HG03159 (cell line): ENCODE data around the gene LRRTM3.

Experiments used
- ATAC-seq: cut with Tn5 transposase; IDR thresholded peaks from one replicate; pipeline ENCODE4 v1.9.1; 2021; ENCODE audit warnings: mild to moderate bottlenecking, moderate library complexity; ENCODE audit not compliant: unreplicated experiment

The LRRTM3 gene

DNA sequence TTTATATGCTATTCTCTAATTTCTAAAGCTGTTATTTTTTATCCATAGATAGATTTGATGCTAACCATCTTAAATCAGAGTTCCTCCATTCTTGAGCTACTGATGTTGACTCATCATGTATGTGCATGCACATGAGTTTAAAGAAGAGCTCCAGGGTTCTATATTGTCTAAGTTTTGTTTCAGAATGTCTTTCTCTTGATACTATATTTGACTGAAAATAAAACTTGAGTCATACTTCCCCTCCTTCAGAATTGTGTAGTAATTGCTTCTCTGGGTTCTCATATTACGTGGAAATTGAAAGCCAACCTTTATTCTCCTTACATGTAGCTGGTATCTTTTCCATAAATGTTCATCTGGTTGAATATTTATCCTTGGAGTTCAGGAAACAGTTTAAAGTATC is 89.4 kb downstream of the LRRTM3 start:
- ATAC-seq = no peak

DNA sequence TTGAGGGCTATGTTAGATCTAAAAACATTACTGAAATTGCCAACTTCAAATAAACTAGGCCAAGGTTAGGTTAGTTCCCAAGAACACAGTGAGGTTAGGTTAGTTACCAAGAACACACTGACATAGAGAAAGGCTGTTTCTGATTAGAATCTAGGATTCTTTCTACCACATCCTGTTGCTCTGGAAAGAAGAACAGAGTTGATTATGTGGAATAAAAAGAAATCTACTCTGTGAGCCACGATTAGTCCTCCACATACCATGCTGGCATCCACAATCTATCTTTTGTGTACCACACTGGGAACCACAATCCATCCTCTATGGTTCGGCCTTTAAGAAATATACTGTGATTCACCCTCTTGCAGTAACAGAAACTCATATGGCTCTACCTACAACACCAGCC is 91.4 kb downstream of the LRRTM3 start:
- no peak for ATAC-seq

DNA sequence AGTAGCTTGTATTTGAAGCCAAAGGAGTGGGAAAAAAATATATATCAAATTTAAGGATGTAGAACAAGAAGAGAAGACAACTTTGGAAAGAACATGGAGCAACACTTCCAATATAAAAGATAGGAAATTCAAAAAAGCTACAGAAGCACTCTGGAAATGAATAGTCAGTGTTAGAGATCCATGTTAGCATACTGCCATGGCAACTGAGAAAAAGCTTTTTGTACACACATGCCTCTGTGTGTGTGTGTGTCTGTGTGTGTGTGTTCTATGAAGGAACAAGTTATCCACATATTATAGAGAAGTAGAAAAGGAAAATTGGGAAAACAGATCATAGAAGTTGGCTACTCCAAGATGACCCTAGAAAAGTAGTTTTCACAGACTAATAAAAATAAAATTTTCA is 96.3 kb downstream of the LRRTM3 start:
- no peak for ATAC-seq

DNA sequence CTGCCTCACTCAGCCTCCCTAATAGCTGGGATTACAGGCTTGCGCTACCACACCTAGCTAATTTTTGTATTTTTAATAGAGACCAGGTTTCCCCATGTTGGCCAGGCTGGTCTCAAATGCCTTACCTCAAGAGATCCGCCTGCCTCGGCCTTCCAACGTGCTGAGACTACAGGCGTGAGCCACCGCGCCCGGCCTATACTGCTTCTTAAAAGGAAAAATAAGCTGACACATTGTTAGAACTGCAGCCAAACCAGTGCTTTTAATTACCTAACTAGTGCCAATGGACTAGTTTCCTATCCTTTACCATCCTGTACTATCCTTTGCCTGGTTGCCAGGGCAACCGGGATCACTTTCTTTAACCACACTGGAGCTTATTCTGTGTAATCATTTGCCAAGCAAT is 108.0 kb downstream of the LRRTM3 start:
- ATAC-seq = no peak

DNA sequence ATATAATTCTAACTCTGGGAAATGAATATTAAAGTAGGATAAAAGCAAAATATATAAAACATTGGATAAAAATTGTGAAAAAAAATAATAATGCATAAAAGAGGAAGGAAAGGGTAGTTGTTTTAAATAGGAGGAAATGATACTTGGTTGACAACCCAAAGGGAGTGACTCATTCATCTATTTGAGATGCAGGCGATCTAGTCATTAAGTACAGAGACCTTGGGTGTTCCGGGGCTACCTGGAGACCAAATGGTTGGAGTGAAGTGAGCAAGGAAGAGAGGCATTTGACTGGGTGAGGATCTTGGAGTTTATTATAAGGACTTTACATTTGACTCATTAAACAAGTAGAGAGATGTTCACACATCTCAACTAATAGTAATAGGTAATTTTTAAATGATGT is 111.0 kb downstream of the LRRTM3 start:
- no peak for ATAC-seq

DNA sequence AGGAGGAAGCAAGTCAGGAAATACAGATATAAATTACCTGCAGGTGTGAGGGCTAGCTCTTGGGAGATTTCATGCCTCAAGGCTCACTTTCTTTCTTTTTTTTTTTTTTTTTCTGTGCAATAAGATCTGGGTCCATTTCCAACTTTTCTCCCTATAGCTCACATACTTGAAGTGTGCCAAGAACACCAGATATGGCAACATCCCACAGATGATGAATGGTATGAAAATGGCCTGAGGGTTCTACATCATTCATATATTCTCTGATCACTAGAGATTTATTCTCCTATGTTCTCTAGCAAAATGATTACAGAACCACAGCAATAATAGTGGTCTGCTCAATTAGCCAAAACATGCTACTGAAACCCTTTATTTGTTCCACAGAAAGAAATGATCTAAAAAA is 117.2 kb downstream of the LRRTM3 start:
- ATAC-seq = no peak

DNA sequence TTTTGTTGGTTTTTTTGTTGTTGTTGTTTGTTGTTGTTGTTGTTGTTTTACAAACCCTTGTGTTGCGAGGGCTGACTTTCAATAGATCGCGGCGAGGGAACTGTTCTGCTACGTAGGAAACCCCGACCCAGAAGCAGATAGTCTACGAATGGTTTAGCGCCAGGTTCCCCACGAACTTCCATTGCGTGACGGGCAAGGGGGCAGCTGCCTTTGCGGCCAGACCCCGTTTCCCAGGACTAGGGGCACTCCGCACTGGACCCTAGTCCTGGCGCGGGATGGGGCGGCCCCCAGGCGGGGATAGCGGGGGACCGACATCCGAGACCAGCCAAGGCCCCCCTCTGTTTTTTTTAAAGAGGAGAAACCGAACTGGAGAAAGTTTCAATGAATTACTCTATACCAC is 119.6 kb downstream of the LRRTM3 start:
- ATAC-seq = no peak

DNA sequence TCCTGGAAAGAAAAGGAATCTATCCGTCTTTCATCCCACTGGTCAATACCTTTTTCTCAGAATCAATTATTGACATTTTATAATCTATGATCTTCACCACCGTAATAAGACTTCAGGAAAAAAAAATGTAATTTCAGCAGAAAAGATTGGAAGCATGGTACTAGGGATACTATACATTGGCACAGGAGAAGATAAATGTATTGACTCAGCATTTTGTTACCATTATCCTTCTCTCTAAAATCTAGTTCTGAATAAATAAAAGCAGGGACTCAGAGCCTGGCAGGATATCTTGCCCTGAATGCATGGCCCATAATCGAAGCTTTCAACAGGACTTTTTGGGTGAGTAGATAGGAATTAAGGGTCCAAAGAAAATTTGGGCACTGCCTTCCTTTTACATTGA is 120.7 kb downstream of the LRRTM3 start:
- no peak for ATAC-seq

DNA sequence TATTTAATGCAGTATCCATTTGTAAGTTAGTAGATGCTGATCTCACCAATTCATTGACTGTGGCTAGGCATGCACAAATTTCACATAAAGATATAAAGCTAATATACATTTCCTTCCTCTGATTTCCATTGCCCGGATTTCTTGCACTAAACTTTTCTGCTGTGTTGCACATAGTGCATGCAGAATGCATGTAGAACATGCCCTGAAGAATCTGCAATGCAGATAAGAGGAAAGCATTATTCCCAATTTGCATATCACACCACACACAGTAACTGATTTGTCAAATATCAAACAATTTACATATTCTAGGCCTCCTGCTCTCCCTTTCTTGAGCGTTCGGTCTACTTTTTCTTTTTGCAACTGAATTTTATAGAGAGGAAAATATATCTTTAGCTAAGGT is 124.2 kb downstream of the LRRTM3 start:
- no peak for ATAC-seq

DNA sequence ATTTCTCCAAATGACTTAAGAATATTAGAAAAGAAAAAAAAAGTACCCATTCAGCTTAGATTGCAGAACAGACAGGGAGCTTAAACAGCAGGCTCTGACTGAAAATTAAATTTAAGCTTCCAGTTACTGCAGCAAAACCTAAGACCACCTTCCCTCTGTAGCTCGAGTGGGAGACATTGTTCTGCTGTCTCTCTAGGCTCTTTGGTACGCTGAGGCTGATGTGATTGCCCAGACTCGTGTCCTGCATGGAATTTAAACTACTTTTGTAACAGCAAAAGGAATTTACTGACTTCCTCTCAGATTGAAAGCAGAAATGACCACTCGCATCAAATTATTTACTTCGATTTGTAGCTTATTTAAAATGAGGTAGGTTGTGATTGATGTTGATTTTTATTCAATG is 124.6 kb downstream of the LRRTM3 start:
- ATAC-seq = no peak

DNA sequence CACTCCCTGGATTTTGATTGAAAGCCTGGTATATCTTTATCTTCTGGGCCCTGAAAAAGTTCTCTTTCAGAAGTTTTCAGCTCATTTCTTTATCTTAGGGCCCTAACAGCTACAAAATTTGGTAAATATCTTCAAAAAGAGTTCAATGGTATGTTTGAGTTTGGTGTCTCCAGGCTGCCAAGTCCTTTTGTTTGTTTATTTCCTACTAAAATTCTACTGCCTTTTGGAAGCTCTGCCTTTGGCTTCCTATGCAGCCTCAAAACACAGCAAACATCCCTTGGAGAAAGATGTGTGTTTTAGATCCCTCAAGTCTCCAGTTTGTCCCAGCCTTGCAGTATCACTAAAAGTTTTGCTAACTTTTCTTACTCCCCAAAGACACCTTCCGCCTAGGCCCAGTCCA is 146.8 kb downstream of the LRRTM3 start:
- no peak for ATAC-seq

DNA sequence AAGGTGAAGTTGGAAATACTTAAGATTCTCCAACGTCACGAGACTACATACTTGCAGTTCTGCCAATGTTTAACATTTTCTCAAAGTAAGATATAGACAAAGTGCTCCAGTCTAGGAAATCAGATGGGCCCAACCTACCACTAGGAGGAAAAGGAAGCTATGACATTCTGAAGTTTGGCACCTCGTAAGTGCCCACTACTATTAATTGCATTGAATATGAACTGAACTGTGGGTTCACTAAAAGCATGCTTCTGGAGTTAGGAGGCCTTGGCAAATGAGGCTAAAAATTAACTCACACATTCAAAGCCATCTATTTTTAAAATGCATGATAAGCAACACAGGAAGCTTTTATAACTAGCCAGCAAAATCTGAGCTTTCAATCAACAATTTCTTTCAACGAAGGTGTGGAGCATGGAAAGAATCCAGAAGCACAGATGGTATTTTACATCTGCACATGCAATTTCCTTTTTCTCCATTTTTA is 149.7 kb downstream of the LRRTM3 start:
- no peak for ATAC-seq

DNA sequence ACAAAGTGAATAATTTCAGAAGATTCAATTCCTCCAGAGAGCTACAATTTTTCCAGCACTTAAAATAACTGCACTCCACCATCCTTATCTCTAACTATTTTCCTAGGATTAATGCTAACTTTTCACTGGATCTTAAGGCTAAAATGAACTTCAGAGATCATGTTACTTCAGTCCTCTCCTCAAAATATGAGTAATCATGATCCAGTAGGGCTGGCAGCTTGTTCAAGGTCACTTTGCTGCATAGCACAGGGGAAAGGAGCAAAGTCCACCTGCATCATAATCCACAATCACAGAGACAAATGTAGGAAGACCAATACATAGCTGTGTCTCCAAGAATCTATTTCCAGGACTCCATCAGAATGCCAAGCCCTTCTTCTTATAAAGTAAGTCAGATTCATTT is 150.3 kb downstream of the LRRTM3 start:
- no peak for ATAC-seq

DNA sequence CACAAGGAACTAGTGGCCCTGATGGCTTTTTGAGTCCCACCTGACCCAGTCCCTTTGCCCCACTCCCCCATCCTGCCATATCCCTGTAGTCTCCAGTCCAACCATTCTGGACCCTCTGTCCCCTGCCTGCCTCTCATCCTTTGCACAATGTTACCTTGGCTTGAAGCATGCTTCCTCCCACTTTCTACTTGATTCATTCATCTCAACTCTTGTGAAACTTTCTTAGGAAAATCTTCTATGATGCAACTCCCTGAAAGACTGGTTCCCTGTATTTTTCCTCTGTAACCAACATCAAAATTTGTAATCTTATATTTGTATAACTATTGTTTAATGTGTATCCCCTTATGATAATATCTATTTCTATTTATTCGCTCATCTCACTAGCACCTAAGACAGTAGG is 151.5 kb downstream of the LRRTM3 start:
- no peak for ATAC-seq

DNA sequence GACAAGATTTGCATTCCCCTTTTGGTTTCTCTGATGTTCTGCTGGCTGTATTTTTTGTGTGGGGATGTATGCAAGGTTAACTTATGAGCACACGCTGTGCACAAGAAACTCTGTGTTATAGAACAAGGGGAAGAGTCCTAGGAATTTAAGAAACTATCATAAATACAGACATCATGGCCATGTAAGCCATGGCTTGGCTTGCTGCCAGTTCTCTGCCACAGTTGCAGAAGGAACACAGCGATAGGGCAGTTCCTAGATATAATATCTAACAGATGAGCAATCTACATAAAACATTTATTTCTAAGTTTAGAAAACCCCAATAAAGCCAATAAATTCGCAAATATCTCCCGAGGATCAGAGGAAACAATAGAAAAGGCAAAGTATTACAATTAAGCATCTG is 153.3 kb downstream of the LRRTM3 start:
- no peak for ATAC-seq

DNA sequence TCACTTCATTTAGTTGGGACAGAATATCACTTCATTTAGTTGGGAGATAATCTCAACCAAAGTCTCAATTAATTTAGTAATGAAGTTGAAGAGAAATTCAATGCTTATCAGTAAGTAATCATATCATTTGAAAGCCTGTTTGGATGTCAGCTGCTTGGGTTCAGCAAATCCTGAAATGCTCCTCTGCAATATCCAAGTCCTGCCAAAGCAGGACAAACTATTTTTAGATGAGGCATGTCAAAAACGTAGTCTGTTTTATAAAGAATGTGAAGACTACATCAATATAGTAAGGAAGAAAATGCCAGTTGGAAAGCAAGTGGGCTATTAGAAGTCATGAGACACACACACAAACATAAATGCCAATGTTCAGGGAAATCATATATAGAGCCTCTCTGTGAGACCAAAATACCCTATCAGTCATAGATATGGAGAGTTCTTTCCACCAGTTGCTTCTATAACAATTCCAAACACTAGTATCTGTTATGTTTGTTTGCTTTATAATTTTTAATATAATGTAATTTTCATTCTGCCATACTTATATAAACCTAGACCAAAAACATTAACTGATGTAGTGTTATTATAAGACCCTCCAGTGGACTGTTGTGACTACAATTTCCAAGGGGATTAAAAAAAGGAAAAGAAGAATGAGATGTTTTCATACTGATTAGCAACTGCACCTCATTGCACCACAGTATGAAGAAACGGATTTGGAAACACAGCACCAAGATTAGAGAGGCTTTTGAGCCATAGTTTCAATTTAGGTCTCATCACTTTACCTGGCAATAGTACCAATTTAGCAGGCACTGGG is 160.7 kb downstream of the LRRTM3 start:
- no peak for ATAC-seq

DNA sequence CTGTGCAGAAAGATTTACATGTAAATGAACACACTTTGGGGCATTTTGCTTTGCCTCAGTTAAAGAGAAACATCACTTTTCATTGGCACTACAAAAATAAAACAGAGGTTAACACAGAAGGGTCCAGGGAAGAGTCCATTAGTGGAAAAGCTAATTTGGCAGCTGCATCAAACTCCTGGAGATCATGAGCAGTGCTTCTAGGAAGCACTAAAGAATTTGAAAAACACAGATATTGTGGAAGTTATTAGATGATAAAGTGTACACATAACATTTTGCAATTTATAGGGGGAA is 161.2 kb downstream of the LRRTM3 start:
- ATAC-seq = no peak

DNA sequence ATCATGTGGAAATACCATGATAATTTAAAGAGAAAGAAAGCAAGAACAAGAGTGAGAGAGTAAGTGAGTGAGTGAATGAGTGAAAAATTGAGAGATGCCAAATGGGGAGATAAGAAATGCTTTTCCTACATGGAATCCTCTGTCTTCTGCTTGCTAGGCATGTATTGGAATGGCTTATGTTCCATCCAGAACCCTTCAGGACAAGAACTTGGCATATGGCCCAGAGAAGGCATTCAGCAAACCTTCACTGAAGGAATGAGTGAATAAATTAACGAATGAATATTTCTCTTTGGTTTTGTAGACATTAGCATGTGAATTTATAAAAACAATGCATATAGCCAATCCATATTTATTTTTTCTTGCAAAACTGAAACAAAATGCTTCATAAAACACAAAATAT is 162.2 kb downstream of the LRRTM3 start:
- ATAC-seq = no peak

DNA sequence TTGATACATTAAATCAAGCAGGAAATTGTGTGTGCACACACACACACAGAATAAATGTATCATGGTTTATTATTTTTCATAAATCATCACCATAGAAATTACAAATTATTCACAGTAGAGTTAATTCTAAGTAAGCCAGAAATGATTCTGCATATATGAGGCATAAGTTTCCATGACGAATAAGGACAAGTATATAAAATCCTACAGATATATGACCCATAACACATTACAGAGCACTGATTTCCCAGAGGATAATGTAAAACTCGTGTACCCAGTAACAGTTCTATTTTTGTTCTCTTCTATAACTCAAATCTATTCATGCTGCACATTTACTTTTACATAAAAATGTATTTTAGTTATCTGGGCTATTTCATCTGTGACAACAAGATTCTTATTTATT is 169.7 kb downstream of the LRRTM3 start:
- no peak for ATAC-seq

DNA sequence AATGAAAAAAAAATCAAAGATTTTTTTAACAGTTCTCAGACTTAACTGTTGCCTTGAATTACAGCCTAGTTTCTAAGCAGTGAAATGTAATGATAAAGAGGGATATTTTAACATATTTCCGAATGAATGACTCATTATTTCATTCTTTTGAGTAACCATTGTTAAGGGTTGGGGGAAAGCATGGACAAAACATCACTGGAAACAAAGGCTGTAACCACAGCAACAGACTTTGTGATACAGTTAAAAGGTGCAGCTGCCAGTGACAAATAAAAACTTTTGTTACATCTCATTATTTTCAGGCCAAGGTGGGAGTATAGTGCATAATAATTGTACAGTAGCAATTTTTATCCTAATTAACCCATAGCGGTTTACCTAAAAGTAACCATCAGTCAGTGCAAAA is 172.6 kb downstream of the LRRTM3 start:
- no peak for ATAC-seq

DNA sequence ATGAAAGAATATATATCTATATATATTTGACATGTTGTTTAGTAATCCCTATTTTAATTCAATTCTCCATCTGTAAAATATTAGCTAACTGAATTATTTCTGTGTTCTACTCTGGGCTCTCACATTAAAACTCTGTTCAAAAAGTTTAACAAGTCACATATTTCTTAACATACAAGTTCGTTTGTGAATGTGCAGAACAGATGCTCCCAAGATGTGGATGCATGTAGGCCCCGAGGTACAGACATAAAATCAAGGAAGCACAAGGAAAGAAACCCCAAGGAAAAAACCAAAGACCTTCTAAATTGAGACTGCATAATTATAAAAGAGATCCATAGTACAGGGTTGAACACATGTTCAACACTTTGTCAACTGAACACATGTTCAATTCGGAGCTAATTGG is 175.1 kb downstream of the LRRTM3 start:
- no peak for ATAC-seq

DNA sequence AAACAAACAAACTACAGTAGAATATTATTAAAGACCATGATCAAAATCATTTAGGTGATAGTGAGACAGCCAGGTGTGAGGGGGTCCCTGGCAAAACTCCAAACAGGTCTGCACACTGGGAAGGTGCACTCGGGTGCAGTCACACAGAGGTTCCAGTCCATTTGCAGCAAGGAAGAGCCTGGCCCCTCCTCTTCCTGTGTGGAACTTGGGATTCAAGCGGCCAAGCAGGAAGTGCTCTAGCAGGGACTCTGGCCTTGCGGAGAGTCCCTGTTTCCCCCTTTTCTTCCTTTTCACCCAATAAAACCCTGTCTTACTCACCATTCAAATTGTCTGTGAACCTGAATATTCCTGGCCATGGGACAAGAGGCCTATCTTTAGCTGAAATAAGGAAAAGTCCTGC is 181.8 kb downstream of the LRRTM3 start:
- ATAC-seq = no peak

DNA sequence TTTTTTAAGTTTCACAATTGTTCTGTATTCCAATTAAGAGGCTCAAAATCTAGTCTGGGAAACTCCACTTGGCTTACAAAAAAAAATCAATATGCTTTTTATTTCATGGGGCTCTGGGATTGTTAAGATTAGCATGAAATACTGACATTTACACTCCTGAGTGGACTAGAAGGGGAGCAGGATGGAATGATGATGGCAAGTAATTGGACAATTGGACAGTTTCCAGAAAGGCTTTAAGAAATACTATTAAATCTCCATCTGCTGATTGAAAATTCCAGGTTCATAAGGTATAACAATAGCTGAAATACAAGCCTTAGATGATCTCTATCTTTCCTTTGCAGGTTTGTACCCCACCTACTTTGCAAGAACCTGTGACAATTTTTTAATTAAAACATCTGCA is 184.4 kb downstream of the LRRTM3 start:
- ATAC-seq = no peak
